GM21390 (cell line): ENCODE results near the gene DUSP22.
A peak's percentile ranks its signal among the peaks of the same experiment; 100 is the strongest.

Source experiments
- ATAC-seq: cut with Tn5 transposase; IDR thresholded peaks from one replicate; pipeline ENCODE4 v1.9.1; 2021; ENCODE audit not compliant: unreplicated experiment

Gene DUSP22

DNA sequence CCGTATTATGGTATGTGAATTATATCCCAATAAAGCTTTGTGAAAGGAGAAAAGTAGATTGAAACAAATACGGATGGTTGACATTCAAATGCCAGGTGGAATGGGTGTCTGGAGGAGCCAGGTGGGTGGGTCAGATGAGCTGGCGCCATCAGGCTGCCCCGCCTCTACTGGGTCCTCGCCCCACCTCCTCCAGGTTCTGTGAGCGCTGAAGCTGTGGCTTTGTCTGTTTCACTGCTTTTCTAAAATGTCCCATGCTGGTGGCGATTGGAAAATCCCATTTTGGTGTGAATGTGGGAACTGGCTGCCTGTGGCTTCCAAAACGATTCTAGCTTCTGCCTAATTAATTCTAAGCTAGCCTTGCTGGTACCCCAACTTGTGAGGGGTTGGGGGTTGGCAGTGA lies 16.5 kb downstream of the DUSP22 start:
- no peak for ATAC-seq

DNA sequence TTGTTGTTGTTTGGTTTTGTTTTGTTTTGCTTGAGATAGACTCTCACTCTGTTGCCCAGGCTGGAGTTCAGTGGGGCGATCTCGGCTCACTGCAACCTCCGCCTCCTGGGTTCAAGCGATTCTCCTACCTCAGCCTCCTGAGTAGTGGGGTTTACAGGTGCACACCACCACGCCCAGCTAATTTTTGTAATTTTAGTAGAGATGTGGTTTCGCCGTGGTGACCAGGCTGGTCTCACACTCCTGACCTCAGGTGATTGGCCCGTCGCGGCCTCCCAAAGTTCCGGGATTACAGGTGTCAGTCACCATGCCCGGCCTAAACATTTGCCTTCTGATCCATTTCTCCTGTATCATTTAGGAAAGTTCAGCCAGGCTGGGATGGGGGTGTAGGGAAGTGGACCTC lies 17.7 kb downstream of the DUSP22 start:
- no peak for ATAC-seq

DNA sequence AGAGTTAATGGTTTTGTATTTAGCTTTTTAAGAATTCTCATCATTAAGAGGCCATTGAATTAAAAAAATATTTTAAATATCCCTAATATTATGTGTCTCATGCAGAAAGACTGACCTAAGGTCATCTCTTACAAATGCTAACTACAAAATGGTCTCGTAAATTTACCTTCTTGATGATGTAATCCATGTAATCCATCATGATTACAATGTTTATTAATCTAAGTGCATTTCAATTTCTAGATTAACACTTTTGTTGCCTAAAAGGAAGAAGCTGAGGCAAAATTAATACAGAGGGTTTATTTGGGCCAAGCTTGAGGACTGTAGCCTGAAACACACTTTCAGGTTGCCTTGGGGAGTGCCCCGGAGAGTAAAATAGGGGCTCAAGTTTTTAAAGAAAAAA lies 18.4 kb downstream of the DUSP22 start:
- no peak for ATAC-seq

DNA sequence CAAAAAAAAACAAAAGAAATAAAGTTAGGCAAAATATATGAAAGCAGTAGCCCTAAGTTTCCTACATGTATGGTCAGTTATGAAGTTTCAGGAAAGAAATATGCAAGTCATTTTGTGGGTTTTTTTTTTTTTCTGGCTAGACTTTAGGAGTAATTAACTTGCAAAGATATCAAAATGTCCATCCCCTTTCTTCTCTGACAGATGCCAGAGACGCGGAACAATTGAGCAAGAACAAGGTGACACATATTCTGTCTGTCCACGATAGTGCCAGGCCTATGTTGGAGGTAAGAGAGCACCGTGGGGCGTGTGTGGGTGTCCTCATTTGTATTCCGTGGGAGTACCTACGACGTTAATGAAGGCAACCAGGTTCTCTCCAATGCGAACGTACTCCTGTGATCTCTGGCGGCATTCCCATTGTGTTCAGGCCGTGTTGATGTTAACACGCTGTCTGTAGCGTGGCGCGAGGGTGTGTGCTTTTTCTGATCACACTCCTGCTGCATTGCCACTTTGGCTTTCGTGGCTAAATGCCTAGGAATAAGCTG lies 19.5 kb downstream of the DUSP22 start:
- ATAC-seq = no peak

DNA sequence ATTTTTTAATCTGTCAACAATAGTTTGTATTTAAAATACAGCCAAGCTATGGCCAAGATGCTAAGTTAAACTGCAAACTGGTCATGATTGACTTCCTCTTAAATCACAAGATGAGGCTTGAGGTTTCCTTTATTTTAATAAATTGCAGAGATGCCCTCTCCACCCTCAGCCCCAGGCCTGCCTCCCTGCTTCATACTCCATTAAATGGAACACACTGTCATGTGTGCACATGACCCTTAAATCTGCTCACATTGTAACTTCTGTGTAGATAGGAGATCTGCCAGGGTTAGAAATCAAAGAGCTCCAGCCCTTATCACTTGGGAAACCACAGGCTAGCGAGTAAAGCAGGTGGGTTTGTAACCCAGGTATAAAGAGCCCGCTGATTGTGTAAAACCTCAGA lies 20.8 kb downstream of the DUSP22 start:
- no peak for ATAC-seq

DNA sequence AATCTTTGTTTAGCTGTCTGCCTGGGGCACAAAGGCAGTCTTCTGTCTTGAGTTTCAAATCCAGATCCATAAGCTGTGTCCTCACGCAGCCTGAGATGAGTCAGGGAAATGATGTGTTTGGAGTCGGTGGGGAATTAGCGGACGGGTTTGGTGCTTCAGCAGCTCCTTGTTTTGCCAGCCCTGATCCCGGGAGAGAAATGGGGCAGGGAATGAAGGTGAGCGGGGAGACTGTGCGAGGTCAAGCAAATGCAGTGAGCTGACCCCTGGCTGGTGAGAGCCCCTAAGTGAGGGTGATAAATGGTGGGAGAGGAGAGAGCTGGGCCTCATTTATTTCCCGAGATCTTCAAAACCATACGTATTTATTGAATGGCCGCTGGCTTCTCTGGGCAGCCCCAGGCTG lies 21.6 kb downstream of the DUSP22 start:
- ATAC-seq = no peak

DNA sequence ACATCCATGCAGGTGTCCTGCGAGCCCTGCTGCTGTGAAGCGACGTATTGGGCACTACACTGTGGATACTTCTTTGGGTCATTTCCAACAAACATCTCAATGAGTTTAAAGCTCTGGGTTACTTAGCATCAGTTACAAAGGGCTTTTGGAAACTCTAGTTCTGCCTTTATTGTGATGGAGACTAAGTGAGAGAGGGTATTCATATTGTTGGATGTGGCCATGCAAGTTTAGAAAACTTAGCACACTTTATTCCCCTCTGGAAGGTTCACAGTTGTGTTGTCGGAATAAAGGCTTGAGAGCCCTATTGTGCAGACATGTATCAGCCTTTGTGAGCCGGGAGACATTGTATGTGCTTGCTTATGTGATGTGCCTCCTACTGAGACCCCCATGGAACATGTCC lies 22.1 kb downstream of the DUSP22 start:
- ATAC-seq = no peak

DNA sequence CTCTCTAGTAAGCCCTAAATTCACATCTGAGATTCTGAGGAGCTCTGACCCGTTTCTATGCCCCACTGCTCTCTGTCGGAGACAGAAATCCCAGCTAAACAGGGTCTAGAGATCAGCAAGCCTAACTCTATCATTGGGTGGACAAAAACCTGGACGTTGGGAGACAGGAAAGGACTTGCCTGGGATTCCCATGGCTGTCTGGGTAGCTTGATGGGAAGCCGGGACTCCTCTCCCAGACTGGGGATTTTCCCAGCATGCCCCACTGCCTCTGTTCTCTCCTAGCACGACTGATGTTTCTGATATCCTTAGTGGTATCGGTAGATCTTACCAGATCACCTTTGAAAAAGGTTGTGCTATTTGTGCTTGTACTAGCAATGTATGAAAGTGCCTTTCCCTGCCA lies 22.9 kb downstream of the DUSP22 start:
- no peak for ATAC-seq

DNA sequence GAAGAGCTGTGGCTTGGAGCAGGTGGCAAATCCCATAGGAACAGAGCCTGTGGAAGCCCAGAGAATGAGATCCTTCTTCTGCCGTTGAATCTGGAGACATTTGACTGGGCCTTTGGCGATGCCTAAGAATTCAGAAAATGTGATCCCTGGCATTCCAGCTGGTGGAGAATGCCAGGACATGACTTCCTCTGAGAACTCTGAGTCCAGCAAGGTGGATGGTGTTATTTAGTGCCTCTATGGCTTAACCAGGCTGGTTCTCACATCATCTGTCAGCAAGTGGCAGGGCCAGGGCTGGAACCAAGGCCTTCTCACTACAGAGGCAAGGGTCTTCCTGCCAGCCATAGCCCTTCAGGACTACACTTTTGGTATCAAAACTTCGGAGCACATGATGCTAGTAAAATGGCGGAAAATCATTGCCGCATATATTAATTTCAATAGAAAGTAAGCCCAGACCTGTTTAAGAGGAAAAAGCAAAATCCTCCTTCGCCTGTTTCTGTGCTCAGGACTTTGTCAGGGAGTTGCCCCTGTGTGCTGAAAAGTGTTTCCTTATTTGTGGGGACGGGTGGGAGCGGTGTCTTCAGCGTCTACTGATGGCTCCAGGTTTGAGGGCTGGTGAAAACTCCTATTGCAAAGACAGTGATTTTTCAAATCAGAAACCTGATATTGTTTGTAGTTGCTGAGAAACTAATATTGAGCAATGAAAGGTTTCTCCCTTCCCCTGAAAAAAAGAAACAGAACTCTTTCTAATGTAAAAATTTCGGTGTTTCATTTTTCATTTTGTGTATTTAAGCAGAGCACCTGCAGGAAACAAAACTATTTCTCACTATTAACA lies 23.9 kb downstream of the DUSP22 start:
- peak; percentile 21 for ATAC-seq

DNA sequence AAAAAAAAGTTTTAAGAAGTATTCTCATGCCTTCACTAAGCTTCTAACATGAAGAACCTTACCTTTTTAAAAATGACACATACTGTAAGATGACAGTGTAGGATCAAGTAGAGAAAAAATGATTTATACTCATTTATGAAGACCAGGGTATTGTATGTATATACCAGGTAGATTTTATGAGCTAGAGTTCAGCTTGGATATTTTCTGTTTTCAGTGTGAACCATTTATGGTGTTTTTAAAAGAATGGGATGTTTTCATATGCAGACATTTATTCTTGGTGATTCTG lies 24.4 kb downstream of the DUSP22 start:
- ATAC-seq = peak; percentile 29

DNA sequence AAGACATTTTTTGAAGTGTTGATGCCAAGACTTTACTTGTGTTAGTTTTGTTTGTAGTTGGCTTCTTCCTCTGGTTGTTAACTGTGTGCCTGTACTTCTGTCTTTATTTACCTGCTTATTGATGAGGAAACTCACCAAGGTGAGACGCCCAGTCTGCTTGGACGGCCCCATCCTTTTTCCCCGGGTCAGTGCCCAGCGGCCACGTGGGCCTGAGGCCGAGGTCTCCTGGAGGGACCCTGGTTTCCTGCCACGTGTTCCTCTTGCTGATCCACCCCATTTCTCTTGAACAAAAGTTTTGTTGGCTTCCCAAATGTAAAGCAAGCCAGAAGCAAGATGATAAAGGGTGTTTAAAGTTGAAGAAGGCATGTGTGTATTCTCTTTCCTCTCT lies 24.8 kb downstream of the DUSP22 start:
- no peak for ATAC-seq

DNA sequence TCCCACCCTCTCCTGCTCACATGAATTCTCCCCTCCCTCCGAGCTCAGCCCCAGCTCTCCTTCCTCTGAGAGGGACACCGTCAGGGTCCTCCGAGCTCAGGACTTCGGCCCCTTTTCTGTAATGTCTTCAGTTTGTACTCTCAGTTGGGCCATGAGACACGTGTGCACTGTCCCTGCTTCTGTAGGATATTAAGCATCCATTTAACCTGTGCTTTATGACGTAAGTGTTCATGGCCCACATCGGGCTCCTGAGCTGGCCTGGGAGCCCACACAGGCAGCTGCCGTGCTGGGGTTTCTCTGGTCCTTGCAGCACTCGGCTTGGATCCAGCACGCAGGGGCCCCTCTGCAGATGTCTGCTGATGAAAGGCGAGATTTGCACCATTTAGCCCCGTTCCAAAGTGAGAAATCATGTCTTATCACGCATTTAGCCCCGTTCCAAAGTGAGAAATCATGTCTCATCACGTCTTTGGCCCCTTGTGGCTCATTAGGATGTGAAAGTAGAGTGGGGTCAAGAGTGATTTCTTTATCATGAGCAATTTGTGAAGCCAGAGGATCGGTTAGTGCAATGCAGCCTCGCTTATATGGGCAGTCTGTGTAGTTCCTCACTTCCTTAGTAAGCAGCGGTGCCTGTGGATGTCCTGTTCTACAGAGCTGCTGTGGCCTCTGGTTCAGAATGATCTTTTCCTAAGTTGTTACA lies 25.3 kb downstream of the DUSP22 start:
- ATAC-seq = peak; percentile 30

DNA sequence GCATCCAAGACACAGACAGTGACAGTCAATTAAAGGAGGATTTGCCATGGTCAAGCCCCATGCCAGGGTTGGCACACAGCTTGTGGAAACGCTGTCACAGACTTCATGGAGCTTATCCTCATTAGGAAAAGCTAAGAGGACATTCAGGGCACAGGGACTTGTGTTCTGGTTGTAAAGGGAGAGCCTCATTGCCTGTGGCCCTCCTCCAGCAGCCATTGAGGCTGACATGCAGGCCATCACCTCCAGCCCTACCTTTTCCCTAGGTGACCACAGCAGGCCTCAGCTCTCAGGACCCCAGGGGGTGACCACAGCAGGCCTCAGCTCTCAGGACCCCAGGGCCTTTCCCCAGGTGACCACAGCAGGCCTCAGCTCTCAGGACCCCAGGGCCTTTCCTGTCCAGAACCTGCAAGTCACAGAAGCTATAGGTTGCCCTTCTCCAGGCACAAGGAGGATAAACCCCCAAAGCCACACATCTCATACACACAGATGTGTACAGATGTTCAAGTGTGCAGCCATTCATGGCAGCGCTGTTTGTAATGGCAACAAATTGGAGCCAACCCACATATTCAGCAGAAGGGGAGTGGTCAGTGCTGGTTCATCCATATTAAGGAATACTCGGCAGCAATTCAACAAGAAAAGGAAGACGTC lies 26.1 kb downstream of the DUSP22 start:
- no peak for ATAC-seq

DNA sequence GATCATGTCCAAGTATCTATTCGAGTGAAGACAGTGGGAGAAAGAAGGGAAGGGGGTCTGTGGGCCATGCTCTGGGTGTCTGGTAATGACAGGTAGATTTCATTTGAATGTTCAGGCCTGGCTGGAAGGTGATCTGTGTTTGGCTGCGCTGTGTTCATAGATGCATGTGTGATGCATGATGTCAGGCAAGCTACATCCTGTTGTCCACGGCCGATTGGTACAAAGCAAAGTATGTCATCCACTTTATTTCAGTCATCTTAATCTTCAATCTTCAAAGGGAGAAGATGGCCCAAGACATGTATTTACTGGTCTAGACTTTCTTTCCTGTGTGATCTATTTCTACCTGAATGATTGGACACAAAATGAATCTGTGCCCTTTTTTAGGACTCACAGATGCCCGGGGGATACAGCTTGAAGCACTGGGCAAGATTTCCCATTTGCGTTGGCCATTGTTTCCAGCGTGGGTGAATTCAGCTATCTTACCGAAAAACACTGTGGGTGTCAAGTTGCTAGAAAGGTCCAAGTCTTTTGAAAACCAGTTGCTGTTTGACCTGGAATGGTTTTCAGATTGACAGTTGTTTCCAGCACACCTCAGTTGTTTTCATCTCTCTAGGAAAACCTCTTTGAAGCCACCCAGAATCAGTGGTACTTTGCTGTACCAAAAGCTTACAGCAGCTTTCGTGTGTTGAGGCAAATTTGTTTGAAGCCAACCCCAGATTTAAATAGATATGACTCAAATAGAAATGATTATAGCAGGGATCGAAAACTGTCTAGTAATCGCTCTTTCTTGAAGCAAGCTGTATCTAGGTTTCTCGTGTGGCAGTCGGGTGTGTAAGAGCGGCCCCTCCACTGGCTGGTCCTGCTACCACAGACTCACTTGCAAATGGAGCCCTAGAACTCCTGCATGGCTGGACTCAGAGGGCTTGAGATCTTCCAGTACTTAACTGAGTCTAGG lies 27.2 kb downstream of the DUSP22 start:
- peak; percentile 42 for ATAC-seq

DNA sequence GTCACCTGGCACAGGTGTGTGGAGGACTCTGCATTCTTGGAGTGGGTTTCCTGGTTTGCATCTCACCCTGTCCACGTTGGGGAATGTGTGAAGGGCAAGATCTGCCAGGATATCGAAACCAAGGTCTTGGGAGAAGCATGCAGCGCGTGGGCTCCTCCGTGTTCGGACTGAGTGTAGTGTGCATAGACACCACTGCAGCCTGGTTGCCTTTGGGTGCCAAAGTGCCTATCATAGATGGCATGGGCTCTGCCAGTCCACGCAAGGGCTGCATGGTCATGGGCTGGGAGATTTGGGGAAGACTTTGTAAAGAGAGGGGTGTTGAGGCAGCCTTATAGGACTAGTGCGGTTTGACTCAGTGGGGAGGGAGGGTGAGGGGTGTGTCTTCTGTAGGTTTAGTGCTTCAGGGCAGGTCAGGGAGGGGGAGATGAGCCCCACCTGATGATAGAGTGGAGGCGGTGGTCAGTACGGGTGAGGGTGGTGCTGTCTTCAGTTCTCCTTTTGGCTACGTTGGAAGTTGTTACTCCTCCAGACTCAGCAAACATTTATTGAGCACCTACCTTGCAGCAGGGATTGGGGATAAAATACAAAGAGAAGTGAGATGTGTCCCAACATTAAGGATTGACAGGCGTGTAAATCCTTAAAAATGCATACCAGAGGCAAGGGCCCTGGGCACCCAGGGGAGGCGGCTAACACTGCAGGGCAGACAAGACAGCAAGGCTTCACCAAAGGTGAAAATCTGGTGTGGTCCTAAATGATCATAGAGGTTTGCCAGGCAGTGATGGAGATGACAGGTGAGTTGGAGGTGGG lies 28.3 kb downstream of the DUSP22 start:
- no peak for ATAC-seq

DNA sequence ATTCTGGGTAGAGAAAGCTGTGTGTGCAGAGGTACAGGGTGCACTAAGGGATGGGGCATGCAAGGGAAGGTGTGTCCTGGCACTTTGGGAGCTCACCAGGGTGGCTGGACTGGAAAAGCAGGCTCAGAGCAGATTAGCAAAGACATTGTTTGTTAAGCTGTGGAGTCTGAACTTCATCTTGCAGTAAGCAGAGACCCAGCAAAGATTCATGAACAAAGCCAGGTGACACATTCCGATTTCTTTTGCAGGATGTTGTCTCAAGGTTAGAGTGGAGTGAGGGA lies 28.8 kb downstream of the DUSP22 start:
- no peak for ATAC-seq

DNA sequence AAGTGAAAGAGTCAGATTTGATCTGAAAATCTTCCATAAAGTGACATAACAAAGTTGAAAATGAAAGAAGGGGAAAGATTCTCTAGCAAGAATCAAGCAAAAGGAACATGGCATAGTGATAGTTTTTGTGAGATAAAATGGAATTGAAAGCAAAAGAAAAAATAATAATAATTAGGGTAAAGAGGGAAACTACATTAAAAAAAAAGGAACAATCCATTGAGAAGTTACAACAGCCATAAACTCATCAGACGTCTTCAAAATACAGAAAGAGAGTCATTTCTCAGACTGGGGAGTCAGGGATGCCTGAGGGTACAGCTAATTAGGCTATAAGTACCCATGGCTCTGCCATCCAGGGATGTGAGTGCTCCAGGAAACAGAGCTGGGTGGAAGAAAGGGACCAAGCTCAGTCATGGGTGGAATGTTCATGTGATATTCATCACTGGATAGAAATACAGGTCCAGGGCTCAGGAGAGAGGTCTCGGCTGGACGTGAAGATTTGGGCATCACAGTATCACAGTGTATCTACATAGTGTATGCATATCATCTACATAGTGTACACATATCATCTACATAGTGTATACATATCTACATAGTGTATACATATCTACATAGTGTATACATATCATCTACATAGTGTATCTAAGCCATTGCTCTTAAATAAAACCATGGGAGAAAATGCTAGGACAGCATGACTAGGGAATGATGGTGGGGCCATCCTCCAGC lies 29.4 kb downstream of the DUSP22 start:
- ATAC-seq = no peak

DNA sequence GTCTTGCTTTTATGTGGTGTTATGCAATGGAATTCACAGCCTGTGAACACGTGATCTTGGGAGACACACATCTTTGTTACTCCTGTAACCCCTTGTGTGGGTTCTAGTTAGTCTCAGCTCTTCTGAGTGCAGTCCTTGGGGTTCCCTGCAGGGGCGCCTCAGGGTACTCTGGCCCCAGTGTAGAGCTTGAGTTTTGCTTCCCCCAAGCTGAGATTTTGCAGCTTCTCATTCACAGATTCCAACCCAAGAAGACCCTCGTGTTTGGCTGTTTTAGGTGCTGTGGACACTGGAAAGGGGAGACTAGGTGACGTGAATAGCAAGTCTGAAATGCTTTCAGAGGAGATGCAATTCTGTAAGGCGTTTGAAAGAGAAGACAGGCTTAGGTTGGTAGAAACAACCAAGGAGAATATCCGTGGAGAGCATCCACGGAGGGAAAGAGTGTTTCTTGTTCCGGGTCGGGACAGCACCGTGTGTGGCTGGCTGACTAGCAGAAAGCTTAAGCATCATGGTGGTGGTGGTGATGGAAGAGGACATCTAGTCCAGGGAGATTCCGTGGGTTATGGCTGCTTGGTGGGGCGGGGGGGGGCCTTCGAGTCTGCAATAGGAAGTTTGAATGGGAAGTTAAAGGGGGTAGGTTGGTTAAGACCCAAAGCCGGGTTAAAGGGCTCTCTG lies 30.1 kb downstream of the DUSP22 start:
- ATAC-seq = no peak
